OCI-LY1 (cell line): ENCODE measurements around the gene UBTD1.
"Not testable (repeated sequence)": the region's sequence is repeated elsewhere in the genome, so short reads cannot be mapped to it uniquely, and the experiment has no call there.

ENCODE experiments used
- H2AFZ ChIP-seq: fragments of 200-600 bp; sonication (generic), shearing (Covaris generic); 2 replicates; pipeline ENCODE4 v1.6.0; 2014; ENCODE audit warnings: antibody characterized with exemption, mild to moderate bottlenecking, low read length
- H3F3A ChIP-seq: fragments of 200-600 bp; sonication (generic), shearing (Covaris generic); 2 replicates; pipeline ENCODE4 v1.6.0; 2014; ENCODE audit warnings: mild to moderate bottlenecking, antibody characterized with exemption, low read length, moderate library complexity; ENCODE audit not compliant: insufficient read depth
- H3K27ac ChIP-seq: fragments of 200-600 bp; sonication (generic); 2 replicates; pipeline ENCODE4 v1.5.1; 2014; ENCODE audit warnings: low read length, mixed run types, mild to moderate bottlenecking, low read depth; ENCODE audit not compliant: poor library complexity, severe bottlenecking
- H3K27me3 ChIP-seq: fragments of 200-600 bp; sonication (generic); 2 replicates; pipeline ENCODE4 v1.6.0; 2014; ENCODE audit warnings: antibody characterized with exemption, mild to moderate bottlenecking, low read length, moderate library complexity; ENCODE audit not compliant: insufficient read depth
- H3K36me3 ChIP-seq: fragments of 200-600 bp; sonication (generic); 2 replicates; pipeline ENCODE4 v1.6.1; 2014; ENCODE audit warnings: mild to moderate bottlenecking, antibody characterized with exemption, low read length, moderate library complexity, mixed read lengths; ENCODE audit not compliant: insufficient read depth
- H3K4me1 ChIP-seq: fragments of 200-600 bp; sonication (generic); 2 replicates; pipeline ENCODE4 v1.5.1; 2014; ENCODE audit warnings: mild to moderate bottlenecking, low read length, moderate library complexity; ENCODE audit not compliant: insufficient read depth, severe bottlenecking
- H3K4me2 ChIP-seq: fragments of 200-600 bp; sonication (generic), shearing (Covaris generic); 2 replicates; pipeline ENCODE4 v1.6.1; 2014; ENCODE audit warnings: low read length
- H3K4me3 ChIP-seq: fragments of 200-600 bp; sonication (generic); 2 replicates; pipeline ENCODE4 v1.5.1; 2014; ENCODE audit warnings: low read length, low read depth, mild to moderate bottlenecking, mixed read lengths; ENCODE audit not compliant: poor library complexity, severe bottlenecking
- H3K79me2 ChIP-seq: fragments of 200-600 bp; shearing (Covaris generic); 2 replicates; pipeline ENCODE4 v1.6.1; 2016; ENCODE audit warnings: mixed run types, low read length, mixed read lengths; ENCODE audit not compliant: insufficient read depth
- H3K9ac ChIP-seq: fragments of 200-600 bp; sonication (generic), shearing (Covaris generic); 2 replicates; pipeline ENCODE4 v1.6.1; 2014; ENCODE audit warnings: mild to moderate bottlenecking, low read length, mixed read lengths
- H3K9me2 ChIP-seq: fragments of 200-600 bp; sonication (generic), shearing (Covaris generic); 2 replicates; pipeline ENCODE4 v1.6.1; 2014; ENCODE audit warnings: low read depth, mild to moderate bottlenecking, low read length, mixed read lengths
- H3K9me3 ChIP-seq: fragments of 200-600 bp; shearing (Covaris generic); 2 replicates; pipeline ENCODE4 v1.6.1; 2014; ENCODE audit warnings: low read length, mixed read lengths
- H4K20me1 ChIP-seq: fragments of 200-600 bp; sonication (generic), shearing (Covaris generic); 2 replicates; pipeline ENCODE4 v1.6.0; 2016; ENCODE audit warnings: mild to moderate bottlenecking, low read length; ENCODE audit not compliant: insufficient read depth
- CTCF ChIP-seq: fragments of 200-600 bp; sonication (generic), shearing (Covaris generic); IDR thresholded peaks from 2 replicates; pipeline ENCODE4 v1.5.1; 2017; ENCODE audit warnings: mild to moderate bottlenecking, antibody characterized with exemption, low read length, moderate library complexity, mixed read lengths
- EZH2 ChIP-seq: fragments of 200-600 bp; sonication (generic), shearing (Covaris generic); IDR thresholded peaks from 2 replicates; pipeline ENCODE4 v1.8.0; 2017; ENCODE audit warnings: borderline replicate concordance, mixed run types, mild to moderate bottlenecking, antibody characterized with exemption, low read length, moderate library complexity, mixed read lengths

The UBTD1 gene

DNA sequence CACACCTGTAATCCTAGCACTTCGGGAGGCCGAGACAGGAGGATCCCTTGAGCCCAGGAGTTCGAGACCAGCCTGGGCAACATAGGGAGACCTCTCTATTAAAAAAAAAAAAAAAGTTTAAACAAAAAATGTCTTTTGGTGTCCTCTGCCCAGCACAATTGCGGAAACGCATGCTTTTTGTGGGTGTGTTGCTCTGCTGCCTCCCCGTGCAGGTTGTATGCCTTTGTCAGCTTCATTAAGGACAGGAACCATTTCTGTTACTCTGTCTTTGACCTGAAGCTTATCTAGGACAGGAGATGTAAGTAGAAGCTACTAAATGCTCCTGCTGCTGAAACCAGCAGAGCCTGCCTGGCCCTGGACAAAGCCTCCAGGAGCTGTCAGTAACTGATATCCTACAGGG, 52.5 kb downstream of the UBTD1 start:
- no peak overlapping the region for H3K4me2 ChIP-seq
- H3K79me2 ChIP-seq = no peaks in the 10 kb centered on the region
- H3K27me3 ChIP-seq = no peaks in the 10 kb centered on the region
- H4K20me1 ChIP-seq = no peaks in the 10 kb centered on the region
- no peaks in the 10 kb centered on the region for H3F3A ChIP-seq
- H3K27ac ChIP-seq = no peak overlapping the region
- H3K36me3 ChIP-seq = no peaks in the 10 kb centered on the region; the same call in 1 of the 2 replicates
- no peaks in the 10 kb centered on the region for H3K4me1 ChIP-seq
- H2AFZ ChIP-seq = no peak overlapping the region
- TF ChIP-seq EZH2 = no peak
- no peak for TF ChIP-seq CTCF
- no peak overlapping the region for H3K4me3 ChIP-seq
- H3K9ac ChIP-seq = no peak overlapping the region
- no peaks in the 10 kb centered on the region for H3K9me2 ChIP-seq
- H3K9me3 ChIP-seq = no peaks in the 10 kb centered on the region

DNA sequence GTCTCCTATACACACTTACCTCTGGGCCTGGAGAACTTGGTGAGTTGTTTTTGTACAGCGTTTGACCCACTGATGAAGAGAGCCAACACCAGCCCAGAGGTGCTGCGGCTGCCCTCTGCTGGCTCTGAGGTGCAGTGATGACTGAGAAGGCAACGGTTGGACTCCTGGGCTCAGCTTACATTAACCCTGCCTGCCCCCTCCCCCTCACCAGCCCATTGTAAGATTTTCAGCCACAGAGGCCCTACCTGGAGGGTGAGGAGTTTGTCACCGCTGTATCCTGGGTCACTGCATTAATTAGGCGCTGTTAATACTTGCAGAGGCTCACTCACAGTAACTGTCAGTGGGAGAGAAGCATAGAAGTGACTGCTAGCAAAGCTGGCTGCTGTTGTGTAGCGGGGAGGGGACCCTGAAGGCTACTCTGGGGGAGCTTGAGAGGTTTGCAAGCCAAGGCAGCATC, 54.9 kb downstream of the UBTD1 start:
- Histone ChIP-seq H3K9me2 (no peaks in the 10 kb centered on the region), H3K79me2 (no peaks in the 10 kb centered on the region), H3F3A (no peaks in the 10 kb centered on the region), H2AFZ (no peak overlapping the region), H3K27ac (no peak overlapping the region), H3K4me1 (no peaks in the 10 kb centered on the region), H3K36me3 (no peaks in the 10 kb centered on the region; the same call in 1 of the 2 replicates), H3K27me3 (no peaks in the 10 kb centered on the region), H4K20me1 (no peaks in the 10 kb centered on the region), H3K4me2 (no peak overlapping the region), H3K9me3 (no peaks in the 10 kb centered on the region), H3K9ac (no peak overlapping the region), H3K4me3 (no peak overlapping the region)
- TF ChIP-seq EZH2 (no peak), CTCF (peak; percentile 43)

DNA sequence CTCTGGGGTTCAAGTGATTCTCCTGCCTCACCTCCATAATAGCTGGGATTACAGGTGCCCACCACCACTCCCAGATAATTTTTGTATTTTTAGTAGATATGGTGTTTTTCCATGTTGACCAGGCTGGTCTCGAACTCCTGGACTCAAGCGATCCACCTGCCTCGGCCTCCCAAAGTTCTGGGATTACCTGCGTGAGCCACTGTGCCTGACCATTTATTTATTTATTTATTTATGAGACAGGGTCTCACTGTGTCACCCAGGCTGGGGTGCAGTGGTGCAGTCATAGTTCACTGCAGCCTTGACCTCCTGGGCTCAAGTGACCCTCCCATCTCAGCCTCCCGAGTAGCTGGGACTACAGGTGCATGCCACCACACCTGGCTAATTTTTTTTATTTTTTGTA, 55.6 kb downstream of the UBTD1 start:
- H3K36me3 ChIP-seq, H3K27ac ChIP-seq, H3K27me3 ChIP-seq, H3K4me2 ChIP-seq, H3K4me1 ChIP-seq, H3K9me3 ChIP-seq, H3F3A ChIP-seq, H3K4me3 ChIP-seq, H2AFZ ChIP-seq, H3K9me2 ChIP-seq, H3K79me2 ChIP-seq, H3K9ac ChIP-seq, H4K20me1 ChIP-seq: not testable (repeated sequence)

GRCh38 chr10:97555541-97555940, 56.8 kb downstream of the UBTD1 start:
- H3K36me3 ChIP-seq, H3K9ac ChIP-seq, H3K4me2 ChIP-seq, H3K27me3 ChIP-seq, H3K4me1 ChIP-seq, H3K9me2 ChIP-seq, H3K9me3 ChIP-seq, H3F3A ChIP-seq, H4K20me1 ChIP-seq, H3K27ac ChIP-seq, H3K4me3 ChIP-seq, H3K79me2 ChIP-seq, H2AFZ ChIP-seq: not testable (repeated sequence)

DNA sequence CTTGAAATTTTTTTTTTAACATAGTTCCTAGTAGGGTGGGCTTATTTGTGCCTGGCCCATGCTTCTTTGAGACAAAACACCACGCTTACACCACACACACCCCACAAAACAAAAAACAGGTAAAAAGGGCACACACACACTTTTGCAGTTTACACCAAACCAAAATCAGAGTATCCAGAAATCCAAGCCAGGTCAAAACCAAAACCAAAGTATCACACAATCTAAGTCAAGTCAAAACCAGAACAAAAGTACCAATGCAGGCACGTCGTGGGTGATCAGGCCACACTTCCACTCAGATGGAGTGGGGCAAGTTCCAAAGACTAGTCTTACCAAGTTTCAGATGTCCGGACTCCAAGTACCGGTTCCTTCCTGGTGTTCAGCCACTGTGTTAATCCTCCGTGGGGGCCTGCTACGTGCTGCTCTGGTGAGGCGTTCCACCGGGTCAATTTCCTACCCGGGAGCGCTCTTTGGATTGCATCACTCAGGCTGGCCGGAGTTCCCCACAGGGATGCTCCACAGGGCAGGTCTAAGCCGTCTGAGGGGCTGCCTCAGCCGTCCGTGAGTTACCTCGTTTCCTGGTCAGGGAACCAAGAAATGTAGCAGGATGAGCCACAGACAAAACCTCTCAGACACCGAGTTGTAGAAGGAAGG, 62.1 kb downstream of the UBTD1 start:
- not testable (repeated sequence) for H3K27me3 ChIP-seq, H3K4me1 ChIP-seq, H4K20me1 ChIP-seq, H3K4me2 ChIP-seq, H3K79me2 ChIP-seq, H2AFZ ChIP-seq, H3K27ac ChIP-seq, H3K9me2 ChIP-seq, H3K9me3 ChIP-seq, H3K4me3 ChIP-seq, H3K36me3 ChIP-seq, H3F3A ChIP-seq, H3K9ac ChIP-seq

GRCh38 chr10:97561386-97562077, 62.8 kb downstream of the UBTD1 start:
- not testable (repeated sequence) for H3F3A ChIP-seq, H3K36me3 ChIP-seq, H2AFZ ChIP-seq, H3K27me3 ChIP-seq, H3K79me2 ChIP-seq, H3K4me2 ChIP-seq, H3K9me2 ChIP-seq, H3K27ac ChIP-seq, H3K9ac ChIP-seq, H3K4me3 ChIP-seq, H4K20me1 ChIP-seq, H3K9me3 ChIP-seq, H3K4me1 ChIP-seq
